ENCODE measurements around the gene AHCYL2. TPM values are rescaled to one million over a fixed set of nuclear protein-coding genes. Genes with fewer than 3 reads are reported as not detected.

AHCYL2 gene
- total and polyA plus RNA-seq, 2 experiments from 2014 or later = 7.8 to 29.4 TPM

GRCh38 chr7:129468547-129468946, 243.7 kb downstream of the AHCYL2 start:
- Histone ChIP-seq H3K9me2 (ENCODE audit: insufficient read depth) (no peaks in the 10 kb centered on the region), H3K4me1 (ENCODE audit: insufficient read depth) (peaks cover 15% of the 10 kb centered on the region), H3K27ac (ENCODE audit: low read depth) (no peak overlapping the region), H3K27me3 (ENCODE audit: insufficient read depth) (no peaks in the 10 kb centered on the region), H3K79me2 (replicated peaks; ENCODE audit: insufficient read depth) (no peaks in the 10 kb centered on the region), H4K20me1 (replicated peaks; ENCODE audit: insufficient read depth) (no peaks in the 10 kb centered on the region; the same call in 1 of the 2 replicates), H3K36me3 (ENCODE audit: insufficient read depth) (peaks cover 11% of the 10 kb centered on the region; the same call in 1 of the 2 replicates), H3K4me3 (no peak overlapping the region), H3K4me2 (no peak overlapping the region), H3F3A (replicated peaks; ENCODE audit: low read depth) (no peaks in the 10 kb centered on the region), H2AFZ (no peak overlapping the region)
- Mint-ChIP-seq H3K36me3 (ENCODE audit: low read depth) (0 out of 3 replicates have a peak, but pooled peaks cover 2% of the 10 kb centered on the region), H3K9me3 (no peaks in the 10 kb centered on the region), H3K4me3 (no peak overlapping the region), H3K27me3 (ENCODE audit: insufficient read depth, low read depth, poor library complexity) (no peaks in the 10 kb centered on the region), H3K27ac (0 out of 2 replicates have a peak overlapping the region, but pooled peaks have one; percentile 59), H3K4me1 (peaks cover 26% of the 10 kb centered on the region)
- TF ChIP-seq CREB1 (CRISPR knock-in tag; IDR thresholded peaks at IDR 0.05; ENCODE audit: low read depth) = no peak
- no peak for TF ChIP-seq REST (IDR thresholded peaks at IDR 0.05; ENCODE audit: unreplicated experiment)
- no peak for TF ChIP-seq EZH2phosphoT487 (IDR thresholded peaks at IDR 0.05; ENCODE audit: unreplicated experiment)
- TF ChIP-seq, protein P1, sequence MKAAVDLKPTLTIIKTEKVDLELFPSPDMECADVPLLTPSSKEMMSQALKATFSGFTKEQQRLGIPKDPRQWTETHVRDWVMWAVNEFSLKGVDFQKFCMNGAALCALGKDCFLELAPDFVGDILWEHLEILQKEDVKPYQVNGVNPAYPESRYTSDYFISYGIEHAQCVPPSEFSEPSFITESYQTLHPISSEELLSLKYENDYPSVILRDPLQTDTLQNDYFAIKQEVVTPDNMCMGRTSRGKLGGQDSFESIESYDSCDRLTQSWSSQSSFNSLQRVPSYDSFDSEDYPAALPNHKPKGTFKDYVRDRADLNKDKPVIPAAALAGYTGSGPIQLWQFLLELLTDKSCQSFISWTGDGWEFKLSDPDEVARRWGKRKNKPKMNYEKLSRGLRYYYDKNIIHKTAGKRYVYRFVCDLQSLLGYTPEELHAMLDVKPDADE (IDR thresholded peaks at IDR 0.05) = no peak
- TF ChIP-seq JUNB (IDR thresholded peaks at IDR 0.05; ENCODE audit: unreplicated experiment) = no peak
- no peak for TF ChIP-seq POLR2AphosphoS5 (IDR thresholded peaks at IDR 0.05; ENCODE audit: low read depth)
- TF ChIP-seq ZNF331 (CRISPR knock-in tag; IDR thresholded peaks at IDR 0.05; ENCODE audit: low read depth) = no peak
- TF ChIP-seq STAT1 (IDR thresholded peaks at IDR 0.05; ENCODE audit: unreplicated experiment) = no peak
- no peak for TF ChIP-seq EZH2 (IDR thresholded peaks at IDR 0.05; ENCODE audit: low read depth, unreplicated experiment)
- no peak for TF ChIP-seq ZNF114 (CRISPR knock-in tag; IDR thresholded peaks at IDR 0.05)
- TF ChIP-seq ZNF462 (CRISPR knock-in tag; IDR thresholded peaks at IDR 0.05) = no peak
- TF ChIP-seq NANOG (IDR thresholded peaks at IDR 0.05; ENCODE audit: borderline replicate concordance) = no peak
- TF ChIP-seq, protein P2, sequence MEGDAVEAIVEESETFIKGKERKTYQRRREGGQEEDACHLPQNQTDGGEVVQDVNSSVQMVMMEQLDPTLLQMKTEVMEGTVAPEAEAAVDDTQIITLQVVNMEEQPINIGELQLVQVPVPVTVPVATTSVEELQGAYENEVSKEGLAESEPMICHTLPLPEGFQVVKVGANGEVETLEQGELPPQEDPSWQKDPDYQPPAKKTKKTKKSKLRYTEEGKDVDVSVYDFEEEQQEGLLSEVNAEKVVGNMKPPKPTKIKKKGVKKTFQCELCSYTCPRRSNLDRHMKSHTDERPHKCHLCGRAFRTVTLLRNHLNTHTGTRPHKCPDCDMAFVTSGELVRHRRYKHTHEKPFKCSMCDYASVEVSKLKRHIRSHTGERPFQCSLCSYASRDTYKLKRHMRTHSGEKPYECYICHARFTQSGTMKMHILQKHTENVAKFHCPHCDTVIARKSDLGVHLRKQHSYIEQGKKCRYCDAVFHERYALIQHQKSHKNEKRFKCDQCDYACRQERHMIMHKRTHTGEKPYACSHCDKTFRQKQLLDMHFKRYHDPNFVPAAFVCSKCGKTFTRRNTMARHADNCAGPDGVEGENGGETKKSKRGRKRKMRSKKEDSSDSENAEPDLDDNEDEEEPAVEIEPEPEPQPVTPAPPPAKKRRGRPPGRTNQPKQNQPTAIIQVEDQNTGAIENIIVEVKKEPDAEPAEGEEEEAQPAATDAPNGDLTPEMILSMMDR (conservative IDR thresholded peaks at IDR 0.05; ENCODE audit: low read depth in 2 of 2) = no peak
- no peak for ATAC-seq
- no peak for DNase-seq (ENCODE audit: low spot score)

Measured in GM23338 (cell line).